DOHH2 (cell line): ENCODE measurements around the gene ODAD4.
A peak's percentile ranks its signal among the peaks of the same experiment; 100 is the strongest.

ENCODE experiments used
- H3F3A ChIP-seq: fragments of 200-600 bp; sonication (generic), shearing (Covaris generic); 2 replicates; pipeline ENCODE4 v1.6.0; 2016; ENCODE audit warnings: antibody characterized with exemption, mild to moderate bottlenecking; ENCODE audit not compliant: control insufficient read depth, insufficient read depth
- H3K27ac ChIP-seq: fragments of 200-600 bp; sonication (generic); 2 replicates; pipeline ENCODE4 v1.5.1; 2014; ENCODE audit warnings: low read depth, mild to moderate bottlenecking, low read length, moderate library complexity
- H3K27me3 ChIP-seq: fragments of 200-600 bp; sonication (generic); 2 replicates; pipeline ENCODE4 v1.6.1; 2014; ENCODE audit warnings: mild to moderate bottlenecking, low read length, mixed read lengths; ENCODE audit not compliant: control insufficient read depth
- H3K36me3 ChIP-seq: fragments of 200-600 bp; sonication (generic); 2 replicates; pipeline ENCODE4 v1.6.1; 2014; ENCODE audit warnings: mild to moderate bottlenecking, low read length, moderate library complexity, mixed read lengths; ENCODE audit not compliant: control insufficient read depth
- H3K4me1 ChIP-seq: fragments of 200-600 bp; sonication (generic); 2 replicates; pipeline ENCODE4 v1.6.1; 2014; ENCODE audit warnings: mild to moderate bottlenecking, low read length, mixed read lengths; ENCODE audit not compliant: control insufficient read depth
- H3K4me2 ChIP-seq: fragments of 200-600 bp; sonication (generic); 2 replicates; pipeline ENCODE4 v1.6.0; 2014; ENCODE audit warnings: mild to moderate bottlenecking, low read length, moderate library complexity
- H3K4me3 ChIP-seq: fragments of 200-600 bp; sonication (generic); 2 replicates; pipeline ENCODE4 v1.5.1; 2014; ENCODE audit warnings: mild to moderate bottlenecking, low read length, mixed read lengths
- H3K79me2 ChIP-seq: fragments of 200-600 bp; sonication (generic); 2 replicates; pipeline ENCODE4 v1.6.1; 2014; ENCODE audit warnings: mild to moderate bottlenecking, low read length, mixed read lengths; ENCODE audit not compliant: control insufficient read depth
- H3K9me2 ChIP-seq: fragments of 200-600 bp; sonication (generic); replicated peaks from 2 replicates; pipeline ENCODE4 v1.6.1; 2014; ENCODE audit warnings: mild to moderate bottlenecking, low read length, mixed read lengths; ENCODE audit not compliant: control insufficient read depth
- H3K9me3 ChIP-seq: fragments of 200-600 bp; sonication (generic); 2 replicates; pipeline ENCODE4 v1.6.1; 2014; ENCODE audit warnings: antibody characterized with exemption, low read length, mixed read lengths; ENCODE audit not compliant: control insufficient read depth, insufficient read depth
- H4K20me1 ChIP-seq: fragments of 200-600 bp; sonication (generic); 2 replicates; pipeline ENCODE4 v1.6.0; 2014; ENCODE audit warnings: low read depth, mild to moderate bottlenecking, antibody characterized with exemption, low read length, moderate library complexity; ENCODE audit not compliant: control insufficient read depth, insufficient read depth
- CTCF ChIP-seq: fragments of 200-600 bp; sonication (generic); IDR thresholded peaks from one replicate; pipeline ENCODE4 v1.5.1; 2014; ENCODE audit warnings: antibody characterized with exemption, mild to moderate bottlenecking, low read depth, low read length; ENCODE audit not compliant: poor library complexity, severe bottlenecking
- EZH2phosphoT487 ChIP-seq: fragments of 200-600 bp; sonication (generic); IDR thresholded peaks from 2 replicates; pipeline ENCODE4 v1.6.1; 2017; ENCODE audit warnings: borderline replicate concordance, mild to moderate bottlenecking, antibody characterized with exemption, low read length, moderate library complexity, mixed read lengths

ODAD4 gene

DNA sequence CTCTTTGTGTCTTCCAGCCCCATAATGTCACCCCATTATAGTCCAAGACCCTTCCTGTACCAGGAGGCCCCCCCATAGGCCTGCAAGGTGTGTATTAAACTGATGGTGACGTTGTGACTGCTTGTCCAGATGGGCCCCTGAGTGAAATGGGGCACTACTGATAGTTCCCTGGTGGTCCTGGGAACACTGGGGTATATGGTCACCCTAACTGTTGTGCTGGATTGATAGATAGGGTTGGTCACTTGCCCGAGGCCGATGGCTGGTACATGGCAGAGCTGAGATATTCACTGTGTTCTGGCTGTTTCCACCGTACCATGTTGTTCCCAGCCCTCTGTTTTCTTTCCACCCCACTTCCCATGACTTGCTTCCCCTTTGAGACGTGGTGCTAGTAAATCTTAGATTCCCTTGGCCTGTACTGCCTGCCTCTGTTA, 40.5 kb downstream of the ODAD4 start:
- no peak for TF ChIP-seq EZH2phosphoT487
- TF ChIP-seq CTCF: no peak
- no peaks in the 10 kb centered on the region for H3K9me2 ChIP-seq

DNA sequence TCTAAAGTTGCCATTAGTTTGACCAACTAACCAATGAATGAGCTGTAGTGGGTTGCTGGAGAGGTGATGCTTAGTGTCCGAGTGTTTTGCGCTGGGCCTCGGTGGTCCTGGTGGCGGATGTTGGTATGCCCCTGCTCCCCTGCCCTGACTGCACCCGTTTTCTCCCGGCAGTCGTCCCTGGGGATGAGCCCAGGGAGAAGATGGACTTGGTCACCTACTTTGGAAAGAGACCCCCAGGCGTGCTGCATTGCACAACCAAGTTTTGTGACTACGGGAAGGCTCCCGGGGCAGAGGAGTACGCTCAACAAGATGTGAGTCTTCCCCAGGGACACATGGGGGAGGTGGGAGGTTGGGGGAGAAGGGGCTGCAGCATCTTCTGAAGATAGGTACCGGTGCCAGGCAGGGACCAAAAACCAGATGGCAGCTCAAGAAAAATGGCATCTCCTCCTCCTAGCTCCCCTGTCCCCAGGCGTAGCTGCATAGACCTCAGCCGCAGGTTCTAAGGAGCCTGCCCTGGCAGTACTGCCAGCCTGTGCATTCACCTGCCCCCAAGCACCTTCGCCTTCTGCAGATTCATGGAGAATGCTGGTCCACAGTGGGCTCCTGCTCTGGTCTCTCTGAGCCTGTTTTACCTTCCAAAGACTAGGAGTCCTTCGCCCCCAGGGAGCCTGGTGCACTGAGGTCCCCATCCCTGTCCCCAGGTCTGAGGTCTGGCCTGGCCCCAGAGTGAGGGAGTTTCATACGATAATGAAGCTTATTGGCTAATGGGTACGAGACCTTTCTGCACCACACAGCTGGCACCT, 41.5 kb downstream of the ODAD4 start:
- Histone ChIP-seq H3K4me3 (no peak overlapping the region), H3K9me2 (no peaks in the 10 kb centered on the region), H4K20me1 (0 out of 2 replicates have a peak, but pooled peaks cover 8% of the 10 kb centered on the region), H3K79me2 (peaks cover 57% of the 10 kb centered on the region), H3K36me3 (peaks cover 84% of the 10 kb centered on the region), H3K4me2 (no peak overlapping the region), H3K4me1 (peaks cover 30% of the 10 kb centered on the region), H3K27me3 (no peaks in the 10 kb centered on the region), H3F3A (peaks cover 10% of the 10 kb centered on the region; the same call in 1 of the 2 replicates), H3K27ac (no peak overlapping the region), H3K9me3 (no peaks in the 10 kb centered on the region)
- TF ChIP-seq CTCF: no peak
- TF ChIP-seq EZH2phosphoT487: no peak

More for the DNA sequence above, 40.5 kb downstream of the ODAD4 start:
- H3K4me3 ChIP-seq: no peak overlapping the region; the same call in 1 of the 2 replicates
- no peak overlapping the region for H3K27ac ChIP-seq
- peaks cover 60% of the 10 kb centered on the region for H3K79me2 ChIP-seq
- peak overlapping the region; percentile 29 for H3K4me2 ChIP-seq
- H4K20me1 ChIP-seq: 0 out of 2 replicates have a peak, but pooled peaks cover 8% of the 10 kb centered on the region
- peaks cover 5% of the 10 kb centered on the region; the same call in 1 of the 2 replicates for H3F3A ChIP-seq
- H3K9me3 ChIP-seq: no peaks in the 10 kb centered on the region
- H3K36me3 ChIP-seq: peaks cover 75% of the 10 kb centered on the region
- peaks cover 28% of the 10 kb centered on the region for H3K4me1 ChIP-seq
- no peaks in the 10 kb centered on the region for H3K27me3 ChIP-seq

GRCh38 chr17:41972571-41973407, 42.4 kb downstream of the ODAD4 start:
- H3F3A ChIP-seq: peaks cover 14% of the 10 kb centered on the region; the same call in 1 of the 2 replicates

More at GRCh38 chr17:41972571-41973407, 42.4 kb downstream of the ODAD4 start:
- H4K20me1 ChIP-seq: 0 out of 2 replicates have a peak, but pooled peaks cover 3% of the 10 kb centered on the region
- no peak overlapping the region for H3K4me2 ChIP-seq
- H3K4me1 ChIP-seq: peaks cover 25% of the 10 kb centered on the region
- H3K36me3 ChIP-seq: peaks cover 88% of the 10 kb centered on the region
- H3K79me2 ChIP-seq: peaks cover 48% of the 10 kb centered on the region
- no peak overlapping the region for H3K27ac ChIP-seq
- H3K9me3 ChIP-seq: no peaks in the 10 kb centered on the region
- no peak overlapping the region for H3K4me3 ChIP-seq
- H3K27me3 ChIP-seq: no peaks in the 10 kb centered on the region
- no peaks in the 10 kb centered on the region for H3K9me2 ChIP-seq
- TF ChIP-seq EZH2phosphoT487: no peak
- no peak for TF ChIP-seq CTCF
